Heart left ventricle (tissue), 16 donors: ENCODE measurements around the gene ANKLE1. TPM values are rescaled to one million over a fixed set of nuclear protein-coding genes. Genes with fewer than 3 reads are reported as not detected.
A peak's percentile ranks its signal among the peaks of the same experiment; 100 is the strongest.

Source experiments
- ATAC-seq, 4 donors: fragments of 200-7000 bp; cut with Tn5 transposase; one replicate each; pipeline ENCODE4 v1.9.1; 2020 to 2022; ENCODE audit warnings: moderate library complexity in 4 of 4, mild to moderate bottlenecking in 3 of 4, moderate number of reproducible peaks in 1 of 4
- DNase-seq, 5 donors: peaks; one replicate each; pipeline ENCODE4 v3.0.0-alpha.2; 2020
- H3K27ac ChIP-seq, 12 donors: fragments of 200-600 bp; sonication (generic) in 4 of 12; one replicate each; pipeline versions ENCODE4 v1.5.0 to v1.8.0; 2016 to 2022; ENCODE audit warnings: mild to moderate bottlenecking in 2 of 12
- H3K27me3 ChIP-seq, 9 donors: fragments of 200-600 bp; sonication (generic) in 2 of 9; one replicate each; pipeline versions ENCODE4 v1.5.1 to v1.8.0; 2016 to 2022; ENCODE audit warnings: mild to moderate bottlenecking in 3 of 9
- H3K36me3 ChIP-seq, 9 donors: fragments of 200-600 bp; sonication (generic) in 2 of 9; one replicate each; pipeline versions ENCODE4 v1.5.0 to v1.8.0; 2018 to 2022; ENCODE audit warnings: mild to moderate bottlenecking in 2 of 9
- H3K4me1 ChIP-seq, 12 donors: fragments of 200-600 bp; sonication (generic) in 4 of 12; one replicate each; pipeline versions ENCODE4 v1.5.0 to v1.8.0; 2016 to 2022; ENCODE audit warnings: mild to moderate bottlenecking in 3 of 12
- H3K4me3 ChIP-seq, 12 donors: fragments of 200-600 bp; sonication (generic) in 4 of 12; one replicate each; pipeline versions ENCODE4 v1.5.0 to v1.8.0; 2017 to 2022; ENCODE audit warnings: mild to moderate bottlenecking in 9 of 12, moderate library complexity in 4 of 12
- H3K9me3 ChIP-seq, 12 donors: fragments of 200-600 bp; sonication (generic) in 4 of 12; one replicate each; pipeline versions ENCODE4 v1.5.0 to v1.8.0; 2016 to 2022; ENCODE audit warnings: mild to moderate bottlenecking in 1 of 12
- CTCF ChIP-seq, 12 donors: fragments of 200-600 bp; sonication (generic) in 4 of 12; IDR thresholded peaks; one replicate each; pipeline versions ENCODE4 v1.5.0 to v1.8.0; 2018 to 2022; ENCODE audit warnings: antibody characterized with exemption in 12 of 12, mild to moderate bottlenecking in 5 of 12
- POLR2A ChIP-seq, 2 donors: fragments of 450-650 bp; IDR thresholded peaks; one replicate each; pipeline ENCODE4 v1.6.1; 2017; ENCODE audit warnings: antibody characterized with exemption in 2 of 2, mild to moderate bottlenecking in 2 of 2, moderate library complexity in 2 of 2
- WGBS, 4 donors: extraction: QIAGEN DNeasy Blood & Tissue Kit in 2 of 4; methylation state at CpG; one replicate each; pipeline versions ENCODE4 v1.1.5 to v1.1.7; 2013 to 2018; 5-methylcytosine and 5-hydroxymethylcytosine counted together
- intact Hi-C, 10 donors: fragments of 100-400 bp; cut with DNase I; formaldehyde crosslinking; loops; one replicate each; pipeline versions ENCODE4 v1.11.1 to v1.14.2; 2022
- polyA plus RNA-seq, 2 donors: library from polyadenylated mRNA; stranded (reverse); fragments of 200-250 nt; gene quantifications; one replicate each; pipeline ENCODE4 v1.2.3, GENCODE V29; 2013
- total RNA-seq, 9 donors: library from RNA; depleted of rRNA in 2 of 9; stranded (reverse); fragments of >200 nt in 2 of 9; fragmentation: NEBNext Ultra II Directional in 3 of 9; extraction: Animal tissue kit (Norgen Biotek cat#: 25700) in 3 of 9; gene quantifications; one replicate each; pipeline versions ENCODE4 v1.1.0 to v1.2.4, GENCODE V29; 2016 to 2023
- donor health status: ischemic (EF 13 %, LVEDD 7.1; RV severe dilation, severe dysfunction).
- donor health status: healthy with polysubstance abuse.
- donor health status: DM: no; HTN: yes; CAD: no.
- donor health status: DM: no; HTN: no; CAD: no.
- donor health status: ischemic (EF 25% LVEDD 6.9; RV normal size, moderate dysfunction).
- donor health status: ischemic (EF 25% LVEDD 5.7; RV mildly dilated, moderate dysfunction).
- donor health status: healthy.
- donor health status: DM: yes; HTN: yes; CAD: no.
- donor health status: ischemic (EF 35%, LVEDD 5.7; RV mildly dilated, moderate dysfunction).
- donor health status: nonischemic (EF 11% LVEDD 7.7; RV severe dilation, severe dysfunction).
- donor health status: DM: yes; HTN: yes; CAD: no.
- donor health status: PGD.
- donor health status: ischemic (EF 29% LVEDD 5.4; RV normal size, mild dysfunction).
- donor health status: nonischemic (EF 23%, LVEDD 6.1; RV moderate dilation, normal function).

Gene ANKLE1
- total and polyA plus RNA-seq, 11 donors = 0.07 to 0.44 (median 0.23) TPM; not detected in 2

- Histone ChIP-seq H3K9me3 (no peaks in the 10 kb centered on the region), H3K4me1 (peaks cover 6 to 46% (median 28%) of the 10 kb centered on the region in 12 donors), H3K27me3 (no peaks in the 10 kb centered on the region), H3K4me3 (peak overlapping the region in 6 of 12 donors; percentile 86 to 96 (median 88)), H3K36me3 (peaks cover 0 to 28% (median 9%) of the 10 kb centered on the region in 9 donors), H3K27ac (peak overlapping the region in 11 of 12 donors; percentile 49 to 94 (median 86))
- no peak for DNase-seq
- ATAC-seq = no peak
- intact Hi-C loops = loop anchor here in 1 of 10 donors (5.0 kb wide), 1 partner anchor 35 kb away; no protein-coding TSS in a partner anchor
- WGBS, 4 donors = 54 to 72% (median 65%) methylated on average over 7 to 8 of the region's 8 CpGs
- TF ChIP-seq POLR2A (IDR thresholded peaks at IDR 0.05) = no peak
- no peak for TF ChIP-seq CTCF (IDR thresholded peaks at IDR 0.05)
Observed at GRCh38 chr19:17242431-17243208, 39.1 kb upstream of the ANKLE1 start.

DNA sequence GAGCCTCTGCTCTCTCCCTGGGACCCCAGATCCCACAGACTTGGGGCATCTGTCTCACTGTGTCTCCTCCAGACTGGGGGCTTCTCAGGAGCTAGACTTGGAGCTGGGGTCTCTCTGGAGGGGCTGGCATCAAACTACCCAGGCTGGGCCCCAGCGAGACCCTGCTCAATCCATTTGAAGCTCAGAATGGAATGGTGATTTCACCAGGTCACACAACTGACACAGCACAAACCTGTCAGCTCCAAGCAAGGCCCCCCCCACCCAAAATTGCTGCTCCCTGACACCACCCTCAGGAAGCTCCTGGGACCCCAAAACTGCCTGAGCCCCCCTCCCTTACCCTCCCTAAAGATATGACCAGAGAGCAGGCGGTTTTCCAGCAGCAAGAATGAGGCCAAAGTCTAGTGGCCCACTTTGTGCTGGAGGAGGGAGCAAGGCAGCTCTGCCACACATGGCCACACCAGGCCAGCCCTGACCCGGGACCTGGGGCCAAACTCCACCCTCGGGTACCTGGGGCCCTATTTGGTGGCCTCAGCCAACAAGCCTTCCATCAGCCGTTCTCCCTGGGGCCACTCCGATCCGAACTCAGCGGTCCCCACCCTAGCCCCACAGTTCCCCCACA, 38.4 kb upstream of the ANKLE1 start:
- TF ChIP-seq POLR2A (IDR thresholded peaks at IDR 0.05) (no peak), CTCF (IDR thresholded peaks at IDR 0.05) (no peak)
- 19 to 34% (median 25%) methylated on average over 5 to 8 of the region's 8 CpGs for WGBS, 4 donors
- DNase-seq (no peak), ATAC-seq (peak in 1 of 4 donors; percentile 7)
- Histone ChIP-seq H3K36me3 (peaks cover 0 to 22% (median 4%) of the 10 kb centered on the region in 9 donors), H3K27me3 (no peaks in the 10 kb centered on the region), H3K9me3 (no peaks in the 10 kb centered on the region), H3K4me1 (peaks cover 6 to 46% (median 28%) of the 10 kb centered on the region in 12 donors), H3K4me3 (peak overlapping the region; percentile 62 to 96 (median 88)), H3K27ac (peak overlapping the region; percentile 64 to 94 (median 87))
- intact Hi-C loops = loop anchor here in 1 of 10 donors (5.0 kb wide), 1 partner anchor 36 kb away; no protein-coding TSS in a partner anchor

GRCh38 chr19:17243830-17244617, 37.7 kb upstream of the ANKLE1 start:
- H3K27me3 ChIP-seq = no peaks in the 10 kb centered on the region
- DNase-seq (peak; percentile 71 to 86 (median 82)), ATAC-seq (peak in 3 of 4 donors; percentile 9 to 43 (median 19))
- peak overlapping the region; percentile 62 to 96 (median 88) for H3K4me3 ChIP-seq
- H3K36me3 ChIP-seq = peaks cover 0 to 18% (median 0%) of the 10 kb centered on the region in 9 donors
- no peaks in the 10 kb centered on the region for H3K9me3 ChIP-seq
- 4 to 11% (median 8%) methylated on average over 15 to 52 of the region's 52 CpGs for WGBS, 4 donors
- intact Hi-C loops = loop anchor here in 1 of 10 donors (5.0 kb wide), 1 partner anchor 37 kb away; no protein-coding TSS in a partner anchor
- no peak for TF ChIP-seq POLR2A (IDR thresholded peaks at IDR 0.05)
- TF ChIP-seq CTCF (IDR thresholded peaks at IDR 0.05) = no peak
- peak overlapping the region; percentile 64 to 94 (median 87) for H3K27ac ChIP-seq
- H3K4me1 ChIP-seq = peaks cover 6 to 46% (median 28%) of the 10 kb centered on the region in 12 donors
